A204.1 (cell line): Measurements from ENCODE around the gene CIAO2B.

Source experiments
- FAIRE-seq: peaks from 2 replicates; lab custom pipeline; 2012; peaks lifted over from hg19 to GRCh38; lab: Jason Lieb, UNC

The CIAO2B gene

DNA sequence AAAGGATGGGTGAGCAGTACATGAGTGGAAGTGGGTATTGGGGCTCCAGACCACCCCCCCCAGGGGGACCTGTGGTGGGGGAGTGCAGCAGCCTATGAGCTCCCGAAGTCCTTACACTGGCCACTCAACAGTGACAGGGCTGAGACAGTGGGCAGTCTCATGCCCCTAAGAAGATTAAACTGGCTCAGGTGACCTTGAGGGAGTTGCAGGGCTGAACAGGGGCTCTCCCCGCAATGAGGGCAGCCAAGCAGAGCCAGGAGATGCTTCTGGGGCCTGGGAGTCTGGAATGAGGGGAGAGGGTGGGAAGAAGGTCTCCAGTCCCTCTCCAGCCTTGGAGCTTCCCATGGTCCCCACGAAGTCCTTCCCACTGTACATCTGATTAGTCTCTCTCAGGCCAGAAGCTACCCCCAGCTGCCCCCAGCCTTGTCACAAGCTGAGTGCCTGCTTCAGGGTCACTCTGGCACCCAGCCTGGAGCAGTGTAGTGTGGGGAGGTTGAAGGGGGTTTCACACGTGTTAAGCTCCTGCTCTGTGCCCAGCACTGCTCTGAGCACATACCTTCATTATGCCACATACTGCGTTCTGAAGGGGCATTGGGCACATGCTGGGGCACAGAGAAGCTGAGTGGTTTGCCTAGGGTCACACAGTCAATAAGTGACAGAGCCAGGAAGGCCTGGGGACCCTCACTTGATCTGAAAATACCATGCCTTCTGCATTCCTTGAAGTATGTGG lies 14.5 kb downstream of the CIAO2B start:
- FAIRE-seq, result no peak

GRCh38 chr16:66918803-66919568 lies 15.2 kb downstream of the CIAO2B start, which contains the start of gene CDH16:
CDH16 (minus strand) TSS chr16:66918885; CDS start chr16:66918065, 820 bp downstream.
- FAIRE-seq, result no peak

GRCh38 chr16:66918355-66918754 lies 15.8 kb downstream of the CIAO2B start:
- FAIRE-seq, result no peak

DNA sequence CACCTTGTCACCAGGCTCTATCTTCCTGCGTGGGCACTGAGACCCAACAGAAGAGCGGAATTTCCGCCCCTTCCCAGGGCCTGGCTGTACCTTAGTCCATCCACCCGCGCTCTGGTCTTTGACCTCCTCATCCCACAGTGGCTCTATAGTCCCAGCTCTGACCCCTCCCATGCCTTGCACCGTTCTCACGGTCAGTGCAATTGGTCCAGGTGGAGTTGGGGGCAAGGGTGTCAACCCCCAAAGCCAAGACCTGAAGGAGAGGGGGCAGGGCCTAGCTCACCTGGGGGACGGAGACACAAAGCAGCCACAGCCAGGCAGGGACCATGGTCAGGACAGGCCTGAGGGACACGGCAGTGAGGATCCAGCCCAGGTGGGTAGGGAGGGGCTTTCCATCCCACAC lies 16.5 kb downstream of the CIAO2B start:
- FAIRE-seq, result no peak

GRCh38 chr16:66916518-66916917 lies 17.7 kb downstream of the CIAO2B start:
- no peak for FAIRE-seq

DNA sequence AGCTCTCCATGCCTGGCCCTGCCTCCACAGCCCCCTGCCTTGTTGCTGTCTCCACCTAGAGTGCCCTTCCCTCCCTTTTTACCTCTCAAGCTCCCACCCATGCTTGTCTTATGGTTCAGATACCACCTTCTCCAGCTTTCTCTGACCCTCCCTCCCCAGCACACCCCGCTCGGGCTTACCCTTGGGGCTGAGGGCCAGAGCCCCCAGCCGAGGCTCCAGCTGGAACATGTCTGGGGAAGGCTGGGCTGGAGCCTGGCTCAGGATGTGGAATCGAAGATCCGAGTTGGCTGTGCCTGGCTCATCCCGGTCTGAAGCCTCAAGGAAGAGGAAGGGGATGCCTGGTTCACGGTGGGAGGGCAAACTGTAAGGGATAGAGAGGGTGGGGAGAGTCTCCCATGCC lies 19.2 kb downstream of the CIAO2B start:
- FAIRE-seq, result no peak

GRCh38 chr16:66914541-66914940 lies 19.7 kb downstream of the CIAO2B start:
- FAIRE-seq, result no peak

- no peak for FAIRE-seq
Observed at GRCh38 chr16:66913711-66914110, 20.5 kb downstream of the CIAO2B start.

DNA sequence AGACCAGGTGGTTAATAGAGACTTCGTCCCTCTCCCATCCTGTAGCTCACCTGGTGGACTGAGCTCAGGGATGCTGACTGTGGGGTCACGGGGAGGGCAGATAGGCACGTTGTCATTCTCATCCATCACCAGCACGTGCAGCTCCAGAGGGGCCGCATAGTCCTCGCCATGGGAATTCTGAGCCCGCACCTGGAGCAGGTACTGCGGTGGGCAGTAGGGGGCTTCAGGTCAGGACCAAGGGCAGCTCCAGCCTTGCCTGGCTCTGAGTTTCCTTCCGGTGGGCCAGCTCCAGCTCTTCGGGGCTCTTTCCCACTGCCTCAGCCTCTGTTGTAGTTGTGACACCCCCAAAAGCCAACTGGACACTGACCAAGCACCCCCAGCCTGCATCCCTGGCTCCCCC lies 21.1 kb downstream of the CIAO2B start:
- FAIRE-seq, result no peak

GRCh38 chr16:66911801-66912200 lies 22.4 kb downstream of the CIAO2B start:
- FAIRE-seq, result no peak

- no peak for FAIRE-seq
Observed at GRCh38 chr16:66911112-66911511, 23.1 kb downstream of the CIAO2B start.

DNA sequence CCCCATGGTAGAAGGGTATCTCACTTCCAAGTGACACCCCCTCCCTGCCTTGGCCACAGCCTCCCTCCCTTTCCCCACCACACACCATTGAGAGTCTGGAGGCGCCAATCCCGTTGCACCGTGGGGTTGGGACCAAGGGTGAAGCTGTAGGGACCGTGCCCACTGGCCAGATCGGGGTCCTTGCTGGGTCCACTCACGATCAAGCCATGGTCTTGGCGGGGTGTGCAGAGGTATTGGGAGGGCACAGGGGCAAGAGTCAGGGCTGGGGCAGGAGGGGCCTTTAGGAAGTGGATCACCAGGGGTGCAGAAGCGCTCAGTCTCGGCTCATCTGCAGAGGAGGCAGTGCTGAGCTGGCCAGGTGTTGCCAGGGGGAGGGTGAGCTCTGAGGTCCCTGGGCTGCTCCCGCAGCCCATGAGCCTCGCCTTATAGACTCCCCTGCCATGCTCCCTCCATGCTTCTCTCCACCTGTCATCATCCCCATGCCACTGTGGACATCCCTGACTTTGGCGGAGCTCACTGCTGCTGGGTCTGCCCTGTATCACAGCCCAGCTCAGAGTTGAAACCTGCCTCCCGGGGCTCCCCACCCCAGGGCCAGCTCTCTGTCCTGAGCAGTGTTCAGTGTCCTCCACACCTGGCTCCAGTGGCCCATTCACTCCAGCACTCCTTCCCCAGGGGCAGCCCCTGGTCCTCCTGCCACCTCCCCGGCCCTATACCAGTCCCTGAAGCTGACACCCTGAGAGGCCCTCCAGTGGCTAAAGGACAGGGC lies 23.8 kb downstream of the CIAO2B start:
- FAIRE-seq, result no peak

DNA sequence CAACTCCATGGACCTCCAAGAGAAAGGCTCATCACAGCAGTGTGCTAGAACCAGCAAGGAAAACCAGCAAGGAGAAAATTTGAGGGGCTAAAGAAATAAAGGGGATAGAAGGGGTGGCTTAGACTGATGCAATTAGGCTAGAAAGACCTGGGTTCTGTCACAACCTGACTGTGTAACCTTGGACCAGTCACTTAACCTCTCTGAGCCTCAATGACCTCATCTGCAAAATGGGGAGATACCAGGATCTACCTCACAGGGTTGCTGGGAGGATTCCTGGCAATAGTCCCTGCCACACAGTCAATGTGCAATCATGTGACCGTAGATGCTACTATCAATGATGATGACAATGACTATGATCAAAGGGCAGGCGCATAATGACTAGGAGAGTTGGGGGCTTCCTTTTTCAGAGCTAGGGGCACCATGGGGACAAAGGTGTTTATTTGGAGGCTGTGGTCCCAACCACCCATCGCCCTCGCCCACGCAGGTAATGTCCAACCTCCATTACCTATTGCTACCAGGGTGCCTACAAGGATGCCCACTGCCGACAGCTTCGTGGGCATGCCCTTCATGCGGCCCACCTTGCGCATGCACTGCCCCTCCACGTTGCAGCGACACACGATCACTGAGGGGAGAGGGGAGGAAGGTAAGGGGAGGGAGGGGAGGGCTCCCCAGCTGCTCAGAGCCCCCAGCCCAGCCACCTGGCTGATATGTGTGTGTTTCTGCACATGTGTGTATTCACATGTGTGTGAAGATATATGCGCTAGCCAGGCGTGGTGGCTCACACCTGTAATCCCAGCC lies 25.2 kb downstream of the CIAO2B start:
- no peak for FAIRE-seq

GRCh38 chr16:66908116-66908515 lies 26.1 kb downstream of the CIAO2B start:
- no peak for FAIRE-seq

DNA sequence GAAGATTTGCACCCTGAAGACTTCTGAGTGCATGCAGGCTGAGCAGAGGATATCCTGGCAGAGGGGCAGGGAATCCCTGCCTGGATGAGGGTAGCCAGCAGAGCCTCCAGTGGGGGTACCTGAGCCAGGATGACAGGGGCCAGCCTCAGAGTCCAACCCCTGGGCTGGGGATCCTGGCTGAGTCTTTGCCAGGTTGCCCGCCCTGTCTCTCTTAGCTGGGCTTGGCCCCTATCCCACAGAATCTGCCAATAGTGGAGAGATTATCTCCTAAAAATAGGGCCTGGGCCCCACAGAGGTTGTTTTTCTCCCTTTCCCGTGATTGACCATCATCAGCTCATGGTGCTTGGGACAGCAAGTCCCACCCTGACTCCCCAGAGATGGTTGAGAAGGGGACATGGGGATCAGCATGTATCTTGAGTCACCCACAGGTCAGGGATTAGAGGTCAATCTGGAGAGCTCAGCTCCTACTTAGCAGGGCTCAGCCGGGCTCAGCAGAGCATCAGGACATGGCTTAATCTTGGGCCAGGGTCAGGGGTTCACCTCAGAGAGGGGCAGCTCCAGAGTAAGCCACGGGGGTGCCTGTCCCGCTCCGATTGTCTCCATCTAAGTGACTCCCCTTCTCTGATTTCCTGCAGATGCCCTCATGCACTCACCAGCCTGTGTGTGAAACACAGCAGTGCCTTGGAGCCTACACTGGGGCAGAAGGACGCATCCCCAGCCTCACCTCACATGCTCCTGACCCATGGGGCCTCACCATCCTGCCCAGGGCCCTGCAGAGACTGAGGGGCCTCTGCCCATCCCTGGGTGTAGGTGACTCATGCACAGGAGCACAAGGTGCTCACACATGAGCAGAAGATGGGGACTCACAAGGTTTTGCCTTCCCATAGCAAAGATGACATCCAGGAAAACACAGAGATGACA lies 27.0 kb downstream of the CIAO2B start:
- no peak for FAIRE-seq

GRCh38 chr16:66905633-66906539 lies 28.3 kb downstream of the CIAO2B start:
- FAIRE-seq, result no peak

DNA sequence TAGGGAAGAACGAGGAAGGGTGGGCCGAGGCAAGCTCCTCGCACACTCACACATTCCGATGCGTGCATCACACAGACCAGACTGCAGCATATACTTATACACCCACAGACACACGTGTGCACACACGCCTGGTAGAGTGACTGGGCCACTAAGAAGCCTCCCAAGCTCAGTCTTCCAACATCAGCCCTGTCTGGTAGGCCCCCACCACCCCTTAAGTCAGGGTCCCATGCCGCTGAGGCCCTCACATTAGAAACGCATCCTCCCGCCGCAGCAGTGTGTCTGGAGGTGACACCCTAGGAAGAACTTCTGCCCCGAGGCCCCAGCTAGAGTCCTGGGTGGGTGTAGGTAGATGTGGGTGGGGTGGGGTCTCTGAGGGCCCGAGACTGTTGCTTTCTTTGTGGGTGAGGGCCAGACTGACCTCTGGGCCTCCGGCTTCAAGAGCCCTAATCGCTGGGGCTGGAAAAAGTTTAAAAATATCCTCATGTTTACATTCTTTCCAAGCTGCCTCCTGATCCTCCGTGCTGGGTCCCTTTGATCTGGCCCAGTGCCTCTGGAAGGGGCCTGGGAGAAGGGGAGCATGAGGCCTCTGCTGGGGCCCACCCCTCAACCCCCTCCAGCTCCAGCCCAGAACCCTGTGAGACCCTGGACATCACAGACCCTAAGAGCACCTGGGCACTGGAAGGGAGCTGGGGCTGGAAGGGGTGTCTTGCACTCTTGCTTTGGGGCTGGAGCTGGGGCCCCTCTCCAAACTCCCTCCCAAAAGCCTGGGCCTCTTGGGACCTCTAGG lies 29.2 kb downstream of the CIAO2B start:
- no peak for FAIRE-seq

DNA sequence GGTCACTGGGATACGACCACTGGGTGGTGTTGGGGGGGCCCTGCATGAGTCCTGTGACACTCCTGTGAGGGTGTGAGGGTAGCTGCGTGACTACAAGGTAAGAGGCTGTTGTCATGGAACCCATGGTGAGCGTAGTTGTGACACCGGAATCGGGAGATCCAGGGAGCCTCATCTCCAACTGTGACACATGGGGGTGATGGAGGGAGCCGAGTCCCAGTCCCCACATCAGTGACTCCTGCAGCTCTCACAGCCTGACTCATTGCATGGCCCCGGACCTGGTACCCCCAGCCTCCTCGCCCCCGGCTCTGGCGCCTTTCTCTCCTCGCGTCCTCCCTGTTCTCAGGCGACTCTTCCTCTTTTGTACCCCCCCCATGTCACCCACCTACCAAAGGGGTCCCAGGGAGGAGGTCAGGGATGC lies 29.8 kb downstream of the CIAO2B start:
- no peak for FAIRE-seq
